GM21515 (cell line): ENCODE measurements around the gene GRM8.
A peak's percentile ranks its signal among the peaks of the same experiment; 100 is the strongest.

ENCODE experiments used
- ATAC-seq: cut with Tn5 transposase; IDR thresholded peaks from one replicate; pipeline ENCODE4 v1.9.1; 2021; ENCODE audit not compliant: unreplicated experiment

Gene GRM8

DNA sequence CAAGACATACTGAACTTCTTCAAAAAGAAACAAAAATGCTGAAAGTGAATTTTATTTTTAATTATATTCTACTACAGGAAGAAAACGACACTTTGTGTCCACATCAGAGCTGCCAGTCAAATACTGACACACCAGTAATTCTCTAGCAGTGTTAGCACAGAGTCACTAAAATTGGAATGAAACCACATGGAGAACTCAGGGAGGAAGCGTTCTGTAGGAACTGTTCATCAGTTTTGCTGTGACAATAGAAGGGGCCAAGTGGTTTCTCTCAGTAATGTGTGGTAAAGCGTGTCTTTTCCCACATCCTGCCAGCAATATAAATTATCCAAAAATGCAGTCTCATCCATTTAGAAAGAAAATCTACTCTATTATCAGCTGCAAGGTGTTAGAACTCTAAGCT, 683.3 kb downstream of the GRM8 start:
- peak; percentile 83 for ATAC-seq

DNA sequence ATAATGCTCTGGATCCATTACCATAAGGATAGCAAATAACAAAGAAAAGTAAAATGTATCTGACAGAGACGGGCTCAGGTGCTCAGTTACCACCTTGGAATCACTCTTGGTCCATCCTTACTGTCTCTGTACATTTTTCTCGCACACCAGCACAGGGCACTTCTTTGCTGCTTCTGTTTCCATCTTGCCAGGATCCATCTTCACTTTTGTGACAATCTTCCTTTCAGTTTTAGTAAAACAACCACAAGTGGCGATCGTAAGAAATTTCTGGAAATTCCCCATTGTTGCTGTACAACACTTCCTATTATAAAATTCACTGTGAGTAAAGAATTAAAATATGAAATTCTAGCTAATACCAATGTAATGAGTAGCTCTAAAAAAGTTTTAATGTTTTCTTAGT, 695.5 kb downstream of the GRM8 start:
- no peak for ATAC-seq

DNA sequence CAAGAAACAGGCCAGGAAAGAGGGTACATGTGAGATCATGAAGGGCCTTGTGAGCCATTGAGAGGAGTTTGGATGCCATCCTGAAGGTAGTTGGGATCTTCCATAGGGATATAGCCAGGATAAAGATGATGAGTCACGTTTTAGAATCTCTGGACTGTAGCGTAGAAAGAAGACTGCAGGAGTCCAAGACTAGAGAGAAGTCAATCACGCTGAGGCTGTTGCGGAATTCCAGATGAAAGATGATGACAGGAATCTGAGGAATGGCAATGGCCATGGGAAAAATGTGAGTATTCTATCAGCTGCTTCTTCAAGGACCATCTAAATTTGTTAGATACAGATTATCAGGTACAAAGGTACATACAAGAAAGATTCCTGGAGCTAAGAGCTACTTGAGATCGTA, 711.3 kb downstream of the GRM8 start:
- ATAC-seq = no peak

GRCh38 chr7:126535176-126535575, 717.6 kb downstream of the GRM8 start:
- no peak for ATAC-seq

DNA sequence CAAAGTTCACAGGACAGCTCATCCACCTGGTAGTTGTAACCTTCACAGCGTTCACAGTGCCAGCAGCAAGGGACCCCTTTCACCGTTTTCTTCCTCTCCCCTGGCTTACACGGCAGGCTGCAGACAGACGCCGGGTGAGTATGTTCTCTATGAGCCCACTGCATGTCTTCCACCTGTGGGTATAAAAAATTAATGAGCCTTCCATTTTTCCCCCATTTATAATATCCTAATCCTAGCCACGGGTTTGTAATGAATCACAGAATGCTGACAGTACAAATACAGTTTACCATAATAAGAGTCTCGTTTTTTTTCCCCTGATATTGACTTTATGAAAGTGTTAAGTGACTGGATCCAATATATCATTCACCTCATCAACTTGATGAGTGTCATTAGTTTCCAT, 719.0 kb downstream of the GRM8 start:
- no peak for ATAC-seq

- ATAC-seq = no peak
Observed at GRCh38 chr7:126529833-126530232, 722.9 kb downstream of the GRM8 start.

- ATAC-seq = no peak
Observed at GRCh38 chr7:126529254-126529653, 723.5 kb downstream of the GRM8 start.

DNA sequence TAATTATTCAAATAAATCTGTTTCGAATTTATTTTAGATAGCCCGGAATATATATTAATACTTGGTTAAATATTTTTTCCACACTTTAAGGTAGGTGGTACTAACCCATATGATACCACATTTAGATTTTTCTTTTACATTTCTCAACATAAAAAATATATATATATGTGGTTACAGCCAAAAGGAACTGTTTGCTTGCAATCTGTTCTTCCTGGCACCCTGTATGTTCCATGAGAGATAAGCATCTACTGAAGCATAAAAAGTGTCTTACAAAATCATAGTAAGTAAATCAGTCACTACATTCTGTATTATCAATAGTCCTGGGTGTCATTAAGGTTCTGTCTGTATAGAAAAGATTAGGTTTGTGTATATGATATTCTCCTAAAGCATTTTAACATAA, 726.8 kb downstream of the GRM8 start:
- ATAC-seq = no peak

- ATAC-seq = no peak
Observed at GRCh38 chr7:126524967-126525366, 727.8 kb downstream of the GRM8 start.

GRCh38 chr7:126511046-126511445, 741.7 kb downstream of the GRM8 start:
- ATAC-seq = no peak

- ATAC-seq = no peak
Observed at GRCh38 chr7:126501617-126502016, 751.1 kb downstream of the GRM8 start.

- no peak for ATAC-seq
Observed at GRCh38 chr7:126499481-126499880, 753.3 kb downstream of the GRM8 start.

GRCh38 chr7:126495733-126496132, 757.0 kb downstream of the GRM8 start:
- ATAC-seq = no peak

GRCh38 chr7:126495001-126495400, 757.7 kb downstream of the GRM8 start:
- ATAC-seq = no peak

DNA sequence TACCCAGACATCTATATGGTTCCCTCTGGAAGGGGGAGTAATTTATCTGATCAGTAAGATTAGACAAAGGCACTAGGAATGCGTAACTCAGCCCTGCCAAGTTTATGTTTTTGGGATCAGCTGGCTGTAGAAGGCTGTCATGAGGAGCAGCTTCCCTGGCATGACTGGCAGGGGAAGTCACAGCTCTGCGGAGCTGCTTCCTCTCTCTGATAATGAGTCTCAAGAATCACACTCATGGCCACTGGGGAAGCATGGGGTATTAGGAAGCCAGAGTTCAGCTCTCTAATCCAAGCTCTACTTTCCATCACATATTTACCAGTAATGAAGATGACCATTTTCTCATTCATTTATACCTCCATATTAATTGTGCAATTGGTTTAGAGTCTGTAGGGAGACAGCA, 758.9 kb downstream of the GRM8 start:
- ATAC-seq = no peak

DNA sequence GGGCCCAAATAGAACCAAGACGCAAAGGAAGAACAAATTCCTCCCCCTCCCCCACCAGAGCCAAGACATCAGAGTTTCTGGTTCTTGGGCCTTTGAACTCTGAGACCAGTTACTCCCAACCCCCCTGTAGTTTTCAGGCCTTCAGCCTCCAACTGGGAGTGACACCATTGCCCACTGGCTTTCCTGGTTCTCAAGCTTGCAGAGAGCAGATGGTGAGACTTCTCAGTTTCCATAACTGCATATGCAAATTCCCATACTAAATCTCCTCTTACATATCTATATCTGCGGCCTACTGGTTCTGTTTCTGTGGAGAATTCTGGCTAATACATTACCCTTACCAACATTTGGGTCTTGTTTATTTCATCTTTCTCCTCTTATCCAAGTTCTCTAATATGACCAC, 762.9 kb downstream of the GRM8 start:
- ATAC-seq = no peak

DNA sequence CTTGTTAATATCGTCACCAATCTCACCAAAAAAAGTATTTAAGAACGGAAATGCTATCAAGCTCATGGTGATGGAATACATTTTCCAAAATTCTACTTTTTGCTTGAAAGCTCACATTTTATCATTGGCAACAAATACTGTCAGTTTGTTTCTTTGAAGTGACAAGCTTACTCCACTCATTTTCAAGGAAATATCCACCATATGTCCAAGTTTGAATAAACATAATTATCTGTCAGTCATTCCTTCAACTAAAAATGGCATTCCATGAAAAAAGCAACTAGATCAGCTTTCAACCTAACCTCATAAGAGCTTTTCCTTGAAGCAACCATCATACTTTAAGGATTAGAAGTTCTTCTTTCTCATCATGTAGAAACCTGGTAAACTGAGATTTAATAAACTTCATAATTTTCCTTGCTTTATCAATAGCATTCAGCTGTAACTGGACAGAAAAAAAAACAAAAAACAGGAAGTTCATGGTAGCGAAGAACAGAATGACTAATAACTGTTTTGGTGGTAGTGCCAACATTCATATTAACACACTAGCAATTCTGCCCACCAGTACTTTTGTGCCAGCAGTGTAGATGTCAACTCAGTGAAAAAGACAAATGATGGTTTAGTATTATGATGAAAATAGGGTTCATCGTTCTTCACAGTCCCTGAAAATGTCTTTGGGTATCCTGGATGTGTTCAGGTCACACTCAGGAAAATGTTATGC, 764.9 kb downstream of the GRM8 start:
- ATAC-seq = no peak

GRCh38 chr7:126486806-126487205, 765.9 kb downstream of the GRM8 start:
- no peak for ATAC-seq

DNA sequence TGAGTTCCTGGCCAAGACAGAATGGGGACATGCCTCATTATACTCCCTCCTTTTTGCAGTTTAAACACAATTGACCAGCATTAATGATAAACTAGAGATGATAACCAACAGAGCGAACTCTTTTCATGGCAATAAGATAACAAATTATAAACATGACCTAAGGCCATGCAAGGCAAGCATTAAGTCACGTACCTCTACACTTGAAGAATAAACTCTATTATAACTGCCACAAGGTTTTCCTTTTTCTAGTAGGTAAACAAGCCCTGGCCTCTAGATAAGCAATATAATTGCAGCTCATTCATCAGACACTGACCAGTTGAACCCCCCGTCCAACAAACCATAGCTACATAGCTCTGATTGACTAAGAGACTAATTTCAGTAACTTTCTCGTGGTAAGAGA, 767.0 kb downstream of the GRM8 start:
- ATAC-seq = no peak

- no peak for ATAC-seq
Observed at GRCh38 chr7:126483972-126484371, 768.8 kb downstream of the GRM8 start.

DNA sequence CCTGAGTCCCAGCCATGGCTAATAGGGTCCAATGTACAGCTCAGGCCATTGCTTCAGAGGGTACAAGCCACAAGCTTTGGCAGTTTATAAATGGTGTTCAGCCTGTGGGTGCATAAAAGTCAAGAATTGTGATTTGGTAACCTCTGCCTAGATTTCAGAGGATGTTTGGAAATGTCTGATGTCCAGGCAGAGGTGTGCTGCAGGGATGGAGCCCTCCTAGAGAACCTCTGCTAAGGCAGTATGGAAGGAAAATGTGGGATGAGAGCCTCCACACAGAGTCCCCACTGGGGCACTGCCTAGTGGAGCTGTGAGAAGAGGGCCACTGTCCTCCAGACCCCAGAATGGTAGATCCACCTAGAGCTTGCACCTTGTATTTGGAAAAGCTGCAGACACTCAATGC, 779.9 kb downstream of the GRM8 start:
- no peak for ATAC-seq

DNA sequence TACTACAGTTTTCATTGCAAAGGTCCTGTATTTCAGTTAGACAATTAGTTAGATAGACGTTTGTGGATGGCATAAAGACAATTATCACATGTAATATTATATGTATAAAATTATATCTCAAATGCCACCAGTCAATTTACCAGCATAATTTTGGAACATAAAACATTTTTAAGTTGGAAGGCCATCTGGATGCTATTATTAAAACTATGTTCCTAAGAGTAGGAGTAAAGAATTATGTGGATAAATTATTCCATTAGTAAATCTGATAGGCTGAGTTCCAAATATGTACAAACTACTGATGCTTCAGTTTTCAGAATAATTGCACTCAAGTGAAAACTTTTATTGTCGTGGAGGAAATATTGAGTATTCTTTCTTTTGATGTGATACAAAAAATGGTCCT, 790.3 kb downstream of the GRM8 start:
- no peak for ATAC-seq

- ATAC-seq = no peak
Observed at GRCh38 chr7:126460664-126461063, 792.1 kb downstream of the GRM8 start.
